AG04450 (cell line): ENCODE data around the gene CADM1. TPM values are rescaled to one million over a fixed set of nuclear protein-coding genes. Genes with fewer than 3 reads are reported as not detected.
"Not testable (repeated sequence)": the region's sequence is repeated elsewhere in the genome, so short reads cannot be mapped to it uniquely, and the experiment has no call there.

Source experiments
- CTCF ChIA-PET: fragments of 300-600, 350-600 bp; formaldehyde crosslinking; extraction: SDS; loops from one replicate; lab custom pipeline; 2022; ENCODE audit warnings: antibody characterized with exemption, inconsistent platforms; lab: Charles Lee
- POLR2A ChIA-PET: fragments of 350-600 bp; formaldehyde crosslinking; extraction: SDS; loops from one replicate; lab custom pipeline; 2021; ENCODE audit warnings: antibody characterized with exemption, inconsistent platforms; lab: Yijun Ruan, JAX
- DNase-seq: peaks from one replicate; pipeline ENCODE4 v3.0.0-alpha.2; 2011; ENCODE audit warnings: low read depth, low spot score
- H3K27ac ChIP-seq: one replicate; pipeline ENCODE4 v1.5.1; 2012; ENCODE audit warnings: low read depth, low read length, control low read depth
- H3K27me3 ChIP-seq: one replicate; pipeline ENCODE4 v1.6.0; 2012; ENCODE audit warnings: low read length; ENCODE audit not compliant: control insufficient read depth, insufficient read depth
- H3K4me3 ChIP-seq: 2 replicates; pipeline ENCODE4 v1.5.1; 2011; ENCODE audit warnings: mild to moderate bottlenecking, low read depth, low read length, control low read depth
- H3K9me3 ChIP-seq: 2 replicates; pipeline ENCODE4 v1.5.1; 2012; ENCODE audit warnings: low read length; ENCODE audit not compliant: control insufficient read depth, insufficient read depth
- CTCF ChIP-seq: IDR thresholded peaks from 2 replicates; pipeline ENCODE4 v1.5.1; 2011; ENCODE audit warnings: low read depth, low read length, control low read depth, inconsistent platforms
- polyA plus RNA-seq: library from polyadenylated mRNA; depleted of rRNA; stranded (reverse); fragments of >200 nt; gene quantifications from 2 replicates; pipeline ENCODE4 v1.2.3, GENCODE V29; 2011

CADM1 gene
- polyA plus RNA-seq, 1 experiment: 70.7 TPM

GRCh38 chr11:115475564-115475963 lies 28.7 kb downstream of the CADM1 start:
- DNase-seq: no peak
- ChIA-PET POLR2A (no interaction called here), CTCF (no interaction called here)
- Histone ChIP-seq H3K27ac (no peak overlapping the region), H3K4me3 (no peak overlapping the region), H3K27me3 (no peaks in the 10 kb centered on the region), H3K9me3 (no peaks in the 10 kb centered on the region)
- TF ChIP-seq CTCF: no peak

- H3K27ac ChIP-seq, H3K9me3 ChIP-seq, H3K4me3 ChIP-seq, POLR2A ChIA-PET, CTCF ChIA-PET, DNase-seq, H3K27me3 ChIP-seq: not testable (repeated sequence)
These were observed 29.9 kb downstream of the CADM1 start for GRCh38 chr11:115474306-115474705.

- no peak overlapping the region for H3K4me3 ChIP-seq
- POLR2A ChIA-PET: no interaction called here
- no peaks in the 10 kb centered on the region for H3K27me3 ChIP-seq
- TF ChIP-seq CTCF: no peak
- H3K9me3 ChIP-seq: no peaks in the 10 kb centered on the region
- H3K27ac ChIP-seq: no peak overlapping the region
- no peak for DNase-seq
- CTCF ChIA-PET: no interaction called here
These were observed 31.0 kb downstream of the CADM1 start for GRCh38 chr11:115473167-115473566.

- no peak for TF ChIP-seq CTCF
- POLR2A ChIA-PET: no interaction called here
- no peaks in the 10 kb centered on the region for H3K27me3 ChIP-seq
- H3K27ac ChIP-seq: no peak overlapping the region
- H3K9me3 ChIP-seq: no peaks in the 10 kb centered on the region
- no peak for DNase-seq
- CTCF ChIA-PET: no interaction called here
- H3K4me3 ChIP-seq: no peak overlapping the region
These were observed 32.8 kb downstream of the CADM1 start for GRCh38 chr11:115471367-115471766.

GRCh38 chr11:115470928-115471327 lies 33.3 kb downstream of the CADM1 start:
- CTCF ChIA-PET: no interaction called here
- no peak for TF ChIP-seq CTCF
- no peaks in the 10 kb centered on the region for H3K9me3 ChIP-seq
- H3K27ac ChIP-seq: no peak overlapping the region
- no peak overlapping the region for H3K4me3 ChIP-seq
- POLR2A ChIA-PET: no interaction called here
- no peaks in the 10 kb centered on the region for H3K27me3 ChIP-seq
- no peak for DNase-seq

- H3K9me3 ChIP-seq: no peaks in the 10 kb centered on the region
- DNase-seq: no peak
- ChIA-PET POLR2A (no interaction called here), CTCF (interaction anchor here (1.0 kb wide), 1 partner anchor 10 kb away, joined by 3 read pairs; no protein-coding TSS in a partner anchor)
- TF ChIP-seq CTCF: no peak
- H3K27ac ChIP-seq: no peak overlapping the region
- H3K27me3 ChIP-seq: no peaks in the 10 kb centered on the region
- no peak overlapping the region for H3K4me3 ChIP-seq
These were observed 34.9 kb downstream of the CADM1 start for GRCh38 chr11:115469361-115469760.
